NCI-H69 (cell line): ENCODE measurements around the gene NRTN.
"Not testable (repeated sequence)": the region's sequence is repeated elsewhere in the genome, so short reads cannot be mapped to it uniquely, and the experiment has no call there.

Experiments
- DNase-seq: peaks from one replicate; lab custom pipeline; 2025; lab: John Stamatoyannopoulos, UW

The NRTN gene

GRCh38 chr19:5838353-5839064, 33.6 kb downstream of the NRTN start:
- DNase-seq: no peak

DNA sequence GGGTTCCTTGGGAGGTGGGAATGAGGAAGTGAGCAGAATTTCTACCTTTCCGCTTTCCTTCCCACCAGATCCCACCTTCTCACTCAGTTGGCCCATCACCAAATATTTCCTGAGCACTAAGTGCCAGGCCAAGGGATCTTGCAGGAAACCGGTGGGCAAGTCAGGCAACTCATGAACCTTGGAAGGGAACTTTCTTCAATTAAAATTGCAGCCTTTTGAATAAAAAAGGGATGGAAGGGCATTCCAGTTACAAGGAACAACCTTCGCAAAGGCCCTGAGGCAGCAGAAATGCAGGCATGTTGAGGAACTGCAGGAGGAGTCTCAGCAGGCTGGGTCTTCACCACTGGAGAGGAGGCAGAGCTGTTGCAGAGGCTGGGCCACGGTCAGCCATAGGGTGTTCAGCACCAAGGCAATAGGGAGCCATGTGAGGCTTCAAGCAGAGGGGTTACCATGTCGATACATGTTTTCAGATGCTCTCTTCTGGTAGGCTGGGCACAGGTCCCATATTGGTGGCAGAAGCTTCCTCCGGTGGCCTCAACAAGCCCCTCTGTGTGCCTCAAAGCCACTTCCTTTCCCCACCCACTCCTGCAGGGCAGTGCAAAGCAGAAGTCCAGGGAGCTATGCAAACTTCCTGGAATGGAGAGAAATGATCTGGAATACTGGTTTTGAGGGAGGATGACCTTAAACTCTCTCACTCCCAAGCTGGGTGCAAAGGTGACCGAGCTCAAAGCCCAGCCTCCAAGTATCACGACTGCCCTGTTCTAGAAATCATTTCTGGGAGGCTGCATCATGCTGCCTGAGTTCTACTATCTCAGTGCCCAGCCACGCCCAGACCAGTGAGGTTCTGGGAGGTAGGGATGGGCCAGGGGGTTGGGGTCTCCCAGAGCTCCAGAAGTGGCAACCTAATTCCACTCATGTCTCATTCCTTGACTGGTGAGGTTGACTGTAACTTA, 34.5 kb downstream of the NRTN start, which contains the start of gene FUT6:
Gene FUT6 (minus strand): TSS at position 638 of the 953 bp plus-strand sequence. CDS start 7,135 bp downstream, outside the sequence.
- no peak for DNase-seq

GRCh38 chr19:5841735-5842111, 36.9 kb downstream of the NRTN start:
- DNase-seq: peak; percentile 95

- DNase-seq: peak; percentile 45
Observed at GRCh38 chr19:5843295-5843927, 38.5 kb downstream of the NRTN start.

DNA sequence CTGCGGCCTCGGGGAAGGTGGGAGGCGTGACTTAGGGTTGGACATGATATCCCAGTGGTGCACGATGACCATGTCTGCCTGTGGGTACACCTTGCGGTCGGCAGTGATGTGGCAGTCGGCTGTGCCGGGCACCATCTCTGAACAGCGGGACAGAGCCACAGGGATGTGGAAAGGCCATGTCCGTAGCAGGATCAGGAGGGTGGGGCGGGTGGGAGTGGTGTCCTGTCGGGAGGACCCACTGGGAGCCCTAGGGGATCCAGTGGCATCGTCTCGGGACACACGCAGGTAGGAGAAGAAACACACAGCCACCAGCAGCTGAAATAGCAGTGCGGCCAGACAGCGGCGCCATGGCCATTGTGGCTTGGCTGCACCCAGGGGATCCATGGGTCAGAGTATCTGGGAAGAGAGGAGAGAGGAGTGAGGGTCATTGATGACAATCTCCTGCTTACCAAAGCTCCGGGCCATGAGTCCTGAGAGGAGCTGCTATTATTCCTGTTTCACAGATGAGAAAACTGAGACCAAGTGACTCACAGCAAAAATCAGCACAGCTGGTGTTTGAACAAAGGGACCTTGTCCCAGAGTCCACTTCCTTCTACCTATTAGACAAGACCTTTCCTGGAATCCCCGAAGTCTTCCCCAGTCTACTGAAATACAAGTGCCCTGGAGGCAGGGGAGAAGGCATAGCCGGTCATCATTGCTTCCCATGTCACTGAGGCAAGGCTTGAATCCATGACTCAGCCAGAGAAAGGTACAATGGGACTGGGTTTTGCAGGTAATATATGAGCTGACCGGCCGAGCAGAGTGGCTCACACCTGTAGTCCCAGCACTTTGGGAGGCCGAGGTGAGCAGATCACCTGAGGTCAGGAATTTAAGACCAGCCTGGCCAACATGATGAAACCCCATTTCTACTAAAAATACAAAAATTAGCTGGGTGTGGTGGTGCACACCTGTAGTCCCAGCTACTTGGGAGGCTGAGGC, 39.9 kb downstream of the NRTN start:
- DNase-seq: no peak

GRCh38 chr19:5847846-5848245, 43.0 kb downstream of the NRTN start:
- DNase-seq: not testable (repeated sequence)

DNA sequence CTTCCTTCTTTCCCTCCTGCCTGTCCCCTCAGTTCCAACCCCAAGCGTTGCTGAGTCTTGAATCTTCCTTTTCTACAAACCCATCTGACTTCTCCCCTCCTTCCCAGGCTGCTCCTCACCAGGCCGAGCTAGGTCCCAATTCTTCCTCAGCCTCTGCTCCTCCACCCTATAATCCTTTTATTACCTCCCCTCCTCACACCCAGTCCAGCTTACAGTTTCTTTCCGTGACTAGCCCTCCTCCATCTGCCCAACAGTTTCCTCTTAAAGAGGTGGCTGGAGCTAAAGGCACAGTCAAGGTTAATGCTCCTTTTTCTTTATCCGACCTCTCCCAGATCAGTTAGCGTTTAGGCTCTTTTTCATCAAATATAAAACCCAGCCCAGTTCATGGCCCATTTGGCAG, 43.8 kb downstream of the NRTN start:
- peak; percentile 69 for DNase-seq

- DNase-seq: no peak
Observed at GRCh38 chr19:5850189-5850588, 45.3 kb downstream of the NRTN start.

GRCh38 chr19:5850743-5851293, 46.0 kb downstream of the NRTN start:
- peak; percentile 85 for DNase-seq

GRCh38 chr19:5851302-5851701, 46.4 kb downstream of the NRTN start, which contains the start of gene FUT3:
Gene FUT3, minus strand, starts transcription at chr19:5851449.
- DNase-seq: no peak

DNA sequence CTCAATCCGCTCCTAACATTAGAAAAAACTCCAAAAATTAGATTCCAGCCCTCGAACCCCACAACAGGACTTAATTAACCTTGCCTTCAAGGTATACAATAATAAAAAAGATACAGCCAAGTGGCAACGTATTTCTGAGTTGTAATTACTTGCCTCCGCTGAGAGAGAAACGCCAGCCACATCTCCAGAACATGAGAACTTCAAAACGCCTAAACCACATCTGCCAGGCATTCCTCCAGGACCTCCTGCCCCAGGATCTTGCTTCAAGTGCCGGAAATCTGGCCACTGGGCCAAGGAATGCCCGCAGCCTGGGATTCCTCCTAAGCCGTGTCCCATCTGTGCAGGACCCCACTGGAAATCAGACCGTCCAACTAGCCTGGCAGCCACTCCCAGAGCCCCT, 49.3 kb downstream of the NRTN start:
- not testable (repeated sequence) for DNase-seq

GRCh38 chr19:5855151-5855550, 50.3 kb downstream of the NRTN start:
- not testable (repeated sequence) for DNase-seq

- no peak for DNase-seq
Observed at GRCh38 chr19:5857203-5858081, 52.6 kb downstream of the NRTN start.

GRCh38 chr19:5863030-5863665, 58.3 kb downstream of the NRTN start:
- DNase-seq: peak; percentile 32

DNA sequence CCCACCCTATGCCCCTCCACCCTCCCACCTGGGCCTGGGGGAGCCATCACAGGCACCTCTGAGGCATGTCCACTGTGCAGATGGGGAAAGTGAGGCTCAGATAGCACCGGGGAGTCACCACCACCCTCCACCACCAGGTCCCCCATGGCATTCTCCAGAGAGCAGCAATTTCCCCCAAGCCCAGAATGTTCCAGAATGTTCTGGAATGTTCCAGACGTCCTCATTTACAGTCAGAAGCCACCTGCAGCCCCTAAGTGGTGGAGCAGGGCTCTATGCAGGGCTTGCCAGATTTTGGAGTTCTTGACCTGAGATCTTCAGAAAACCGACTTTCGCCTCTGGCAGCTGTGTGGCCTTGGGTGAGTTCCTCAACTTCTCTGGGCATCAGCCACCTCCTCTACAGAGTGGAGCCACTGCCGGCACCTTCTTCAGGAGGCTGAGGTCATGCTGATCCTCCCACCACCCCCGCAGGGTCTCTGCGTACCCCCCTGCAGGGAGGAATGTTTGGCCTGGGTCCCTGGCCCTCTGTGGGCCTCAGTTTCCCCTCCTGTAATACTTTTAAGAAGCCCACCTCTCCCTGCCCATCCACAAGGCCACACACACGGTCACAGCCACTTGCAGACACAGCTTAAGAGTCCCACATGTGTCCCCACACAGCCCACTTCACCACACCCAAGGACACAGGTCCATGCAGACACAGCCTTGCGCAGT, 59.3 kb downstream of the NRTN start:
- DNase-seq: no peak

DNA sequence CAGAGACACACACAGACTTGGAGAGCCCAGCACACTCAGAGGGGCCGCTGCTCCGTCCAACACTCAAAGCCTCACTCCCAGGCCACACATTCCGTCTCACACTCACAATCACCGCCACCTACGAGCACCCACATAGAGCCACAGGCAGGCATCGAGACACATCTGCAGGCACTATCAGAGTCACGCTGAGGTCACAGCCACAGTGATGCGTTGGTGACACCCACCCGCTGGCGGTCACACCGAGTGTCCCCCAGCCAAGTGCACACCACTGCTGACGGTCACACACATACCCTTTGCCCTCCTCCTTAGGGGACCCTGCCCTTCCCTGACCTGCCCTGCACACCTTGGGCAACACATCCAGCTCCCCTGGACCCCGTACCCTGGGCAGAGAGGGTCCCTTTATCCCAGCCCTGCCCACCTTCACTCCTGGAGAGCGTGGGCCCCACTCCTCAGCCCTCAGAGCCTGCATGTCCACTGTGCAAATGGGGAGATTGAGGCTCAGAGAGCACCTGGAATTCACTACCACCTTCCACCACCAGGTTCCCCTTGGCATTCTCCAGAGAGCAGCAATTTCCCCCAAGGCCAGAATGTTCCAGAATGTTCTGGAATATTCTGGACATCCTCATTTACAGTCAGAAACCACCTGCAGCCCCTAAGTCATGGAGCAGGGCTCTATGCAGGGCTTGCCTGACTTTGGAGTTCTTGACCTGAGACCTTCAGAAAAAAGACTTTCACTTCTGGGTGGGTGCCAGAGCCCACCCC, 60.0 kb downstream of the NRTN start:
- no peak for DNase-seq

- DNase-seq: no peak
Observed at GRCh38 chr19:5865772-5866171, 60.9 kb downstream of the NRTN start.
